GM18502 (cell line): ENCODE results near the gene RRAGD.

Experiments
- ATAC-seq: cut with Tn5 transposase; IDR thresholded peaks from one replicate; pipeline ENCODE4 v1.9.1; 2021; ENCODE audit warnings: mild to moderate bottlenecking; ENCODE audit not compliant: unreplicated experiment, poor library complexity

RRAGD gene

DNA sequence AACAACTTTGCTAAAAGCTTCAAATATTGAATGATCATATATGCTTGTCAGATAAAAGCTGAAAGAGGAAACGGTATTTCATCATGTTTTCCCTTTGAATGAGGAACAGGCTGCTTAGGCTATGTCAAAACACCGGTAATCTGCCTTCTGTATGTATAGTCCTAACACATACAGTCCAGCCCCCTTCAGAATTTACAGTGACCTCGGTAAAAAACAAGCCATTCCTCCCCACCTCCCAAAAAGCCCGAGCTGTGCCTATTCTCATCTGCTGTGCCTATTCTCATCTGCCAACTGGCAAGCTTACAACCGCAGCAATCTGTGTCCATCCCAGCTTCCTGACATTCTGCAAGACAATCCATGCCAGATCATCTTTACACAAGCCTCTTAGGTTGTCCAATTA, 32.8 kb downstream of the RRAGD start:
- ATAC-seq, result no peak

- no peak for ATAC-seq
Measured at GRCh38 chr6:89378628-89379027, 33.4 kb downstream of the RRAGD start.

DNA sequence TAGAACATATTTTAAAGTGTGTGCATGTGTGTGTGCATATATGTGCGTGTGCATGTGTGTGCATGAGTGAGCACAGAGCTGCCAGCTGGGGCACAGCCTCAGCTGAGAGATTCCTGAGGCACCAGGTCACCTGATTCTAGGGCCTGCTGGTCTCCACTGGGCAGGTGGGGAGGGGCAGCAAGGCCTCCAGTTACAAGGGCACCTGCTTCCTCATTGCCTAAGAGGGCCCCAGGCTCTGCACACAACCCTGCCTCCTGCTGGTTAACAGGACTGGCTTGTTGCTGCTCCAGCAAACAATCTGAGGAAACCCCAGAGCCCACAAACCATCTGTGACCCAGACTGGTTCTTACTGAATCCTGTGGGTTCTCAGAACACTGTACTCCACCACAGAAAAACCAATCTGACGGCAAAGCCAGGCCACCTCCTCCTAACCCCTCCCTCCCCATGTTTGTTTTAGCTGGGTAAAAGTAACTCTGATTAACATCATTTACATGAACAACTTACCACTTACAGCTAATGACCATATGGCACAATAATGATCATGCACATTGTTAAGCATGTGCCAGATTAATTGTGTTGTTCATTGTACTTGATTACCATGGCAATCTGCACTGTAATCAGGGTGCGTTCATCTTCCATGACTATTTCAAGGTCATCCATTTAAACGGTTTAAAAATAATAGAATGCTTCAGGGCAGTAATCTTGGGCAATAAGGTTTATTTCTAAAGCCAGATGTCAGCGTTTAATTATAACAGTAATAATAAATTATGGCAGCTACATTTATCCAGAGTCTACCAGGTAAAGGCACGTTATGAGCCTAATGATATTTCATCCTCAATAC, 36.4 kb downstream of the RRAGD start:
- ATAC-seq, result peak; percentile 85

GRCh38 chr6:89372506-89372901, 39.6 kb downstream of the RRAGD start:
- peak; percentile 47 for ATAC-seq

- peak; percentile 72 for ATAC-seq
Measured at GRCh38 chr6:89371849-89372505, 40.1 kb downstream of the RRAGD start.

DNA sequence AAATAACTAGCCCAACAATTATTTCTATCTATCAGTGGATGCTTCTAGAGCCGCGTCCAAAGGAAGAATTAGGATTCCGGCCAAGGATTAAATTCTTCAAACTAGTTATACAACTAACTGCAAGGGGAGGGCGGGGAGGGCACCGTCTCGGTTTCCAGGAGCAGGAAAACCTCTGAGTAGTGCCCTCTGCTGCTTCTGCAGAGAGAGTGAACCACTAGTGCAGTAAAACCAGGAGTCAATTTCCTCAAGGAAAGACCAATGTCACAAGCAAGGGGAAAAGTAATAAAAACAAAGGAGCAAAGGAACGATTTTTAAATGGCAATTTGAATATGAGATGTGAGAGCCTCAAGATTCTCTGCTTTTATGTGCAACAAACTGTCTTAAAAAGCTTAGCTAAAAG, 43.1 kb downstream of the RRAGD start:
- no peak for ATAC-seq

- no peak for ATAC-seq
Measured at GRCh38 chr6:89368107-89368506, 44.0 kb downstream of the RRAGD start.

GRCh38 chr6:89364586-89364985, 47.5 kb downstream of the RRAGD start:
- ATAC-seq, result no peak

DNA sequence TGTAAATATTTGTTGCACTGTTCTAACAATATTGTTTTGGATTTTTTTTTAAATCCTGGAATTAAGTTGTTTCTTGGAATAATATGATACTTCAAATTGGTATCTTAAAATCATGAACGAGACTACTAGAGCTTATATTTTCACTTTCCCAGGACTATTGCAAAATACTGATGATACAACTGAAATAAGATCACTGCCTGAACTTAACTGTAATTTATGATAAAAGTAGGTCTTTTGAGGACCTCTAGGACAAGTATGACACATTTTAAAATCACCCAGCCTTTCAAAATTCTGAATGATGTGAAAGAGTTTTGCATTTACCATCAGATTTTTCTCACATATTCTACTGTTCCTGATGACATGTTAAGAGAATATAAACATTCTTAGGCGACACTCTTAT, 50.9 kb downstream of the RRAGD start:
- ATAC-seq, result no peak

GRCh38 chr6:89360415-89360999, 51.6 kb downstream of the RRAGD start:
- ATAC-seq, result peak; percentile 61

DNA sequence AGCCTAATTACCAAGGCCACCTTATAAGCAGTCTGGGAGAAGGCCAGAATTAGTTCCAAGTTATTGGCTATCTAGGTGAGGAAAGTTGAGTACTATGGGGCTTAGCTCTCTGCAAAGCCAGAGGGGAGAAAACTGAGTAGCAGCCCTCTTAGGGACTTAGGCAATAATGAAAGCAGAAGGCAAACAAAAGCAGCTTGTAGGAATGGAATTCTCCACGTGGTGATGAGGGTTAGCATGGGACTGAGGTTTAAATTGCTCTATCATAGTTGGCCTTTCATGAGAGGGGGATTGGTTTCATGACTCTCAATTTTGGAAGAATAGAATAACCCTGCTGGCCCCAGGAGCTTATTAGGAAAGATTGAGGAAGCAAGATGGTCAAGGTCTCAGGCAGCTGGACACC, 52.5 kb downstream of the RRAGD start:
- no peak for ATAC-seq

GRCh38 chr6:89357390-89357789, 54.7 kb downstream of the RRAGD start:
- ATAC-seq, result peak; percentile 48

GRCh38 chr6:89356642-89357170, 55.4 kb downstream of the RRAGD start:
- no peak for ATAC-seq

DNA sequence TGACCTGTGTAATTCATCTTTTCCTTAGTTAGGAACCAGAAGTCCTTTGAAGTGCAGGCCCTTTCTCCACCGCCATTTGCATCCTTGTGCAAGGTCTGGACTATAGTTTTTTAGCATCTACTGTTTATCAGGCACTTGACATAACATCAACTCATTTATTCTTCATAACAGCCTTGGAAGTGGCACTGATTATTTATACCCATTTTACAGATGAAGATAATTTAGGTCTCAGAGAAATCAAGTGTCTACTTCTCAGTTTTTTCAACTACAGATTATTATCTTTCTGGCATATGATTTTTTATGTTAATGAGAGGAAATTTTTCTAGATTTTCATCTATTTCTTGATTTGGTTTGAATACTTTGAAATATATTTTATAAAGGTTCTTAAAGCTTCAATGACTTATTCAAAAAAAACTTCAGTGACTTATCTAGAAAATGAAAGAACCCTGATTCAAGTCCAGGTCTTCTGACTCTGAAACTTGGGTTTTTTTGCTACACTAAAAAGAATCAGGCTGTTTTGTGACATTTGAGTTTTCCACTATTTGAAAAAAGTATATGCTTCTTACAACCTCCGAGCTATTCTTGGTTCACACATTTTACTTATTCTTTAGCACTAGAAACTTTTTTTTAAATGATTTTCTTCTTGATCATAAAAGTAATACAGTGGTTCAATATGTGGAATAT, 56.4 kb downstream of the RRAGD start:
- no peak for ATAC-seq

DNA sequence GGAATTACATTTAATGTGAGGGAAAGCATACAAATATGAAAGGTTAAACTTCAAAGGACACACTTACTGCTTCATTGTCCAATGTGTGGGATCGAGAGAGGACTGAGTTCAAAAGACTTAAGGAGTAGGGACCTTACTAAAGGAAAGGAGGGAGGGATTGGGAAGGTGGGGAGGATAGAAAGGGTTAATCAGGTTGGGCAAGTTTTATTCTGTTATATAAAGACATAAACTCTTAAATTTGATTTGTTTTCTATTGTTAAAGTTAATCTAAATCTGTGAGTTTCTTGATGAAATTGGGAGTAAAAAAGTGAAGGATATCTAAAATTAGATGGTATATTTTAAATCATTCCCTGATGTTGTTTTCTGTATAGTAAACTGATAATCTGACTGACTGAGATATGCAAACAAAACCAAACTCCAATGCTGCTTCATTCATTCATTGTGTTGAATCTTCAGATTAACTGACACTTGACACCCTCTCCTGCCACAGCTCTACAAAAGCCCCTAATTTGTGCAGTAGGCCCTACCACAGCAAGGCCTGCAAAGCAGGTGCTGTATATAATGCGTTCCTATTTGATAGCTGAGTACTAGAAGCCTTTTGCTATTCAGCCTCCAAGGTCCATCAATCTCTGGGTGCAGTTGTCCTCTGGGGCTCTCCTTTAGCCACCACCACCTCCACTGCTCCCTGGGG, 58.2 kb downstream of the RRAGD start:
- peak; percentile 18 for ATAC-seq

DNA sequence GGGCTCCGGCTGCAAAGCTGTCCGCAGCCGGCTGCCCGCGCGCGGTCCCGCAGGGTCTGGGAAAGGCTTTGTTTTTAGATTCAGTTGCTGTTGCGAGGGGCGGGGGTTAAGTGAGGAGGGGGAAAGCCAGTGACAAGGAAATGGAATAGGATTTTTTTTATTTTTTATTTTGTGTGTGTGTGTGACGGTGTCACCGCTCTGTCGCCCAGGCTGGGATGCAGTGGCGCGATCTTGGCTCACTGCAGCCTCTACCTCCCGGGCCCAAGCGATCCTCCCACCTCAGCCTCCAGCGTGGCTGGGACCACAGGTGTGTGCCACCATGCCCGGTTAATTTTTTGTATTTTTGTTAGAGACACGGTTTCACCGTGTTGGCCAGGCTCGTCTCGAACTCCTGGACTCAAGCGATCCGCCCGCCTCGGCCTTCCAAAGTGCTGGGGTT, 58.9 kb downstream of the RRAGD start:
- no peak for ATAC-seq

DNA sequence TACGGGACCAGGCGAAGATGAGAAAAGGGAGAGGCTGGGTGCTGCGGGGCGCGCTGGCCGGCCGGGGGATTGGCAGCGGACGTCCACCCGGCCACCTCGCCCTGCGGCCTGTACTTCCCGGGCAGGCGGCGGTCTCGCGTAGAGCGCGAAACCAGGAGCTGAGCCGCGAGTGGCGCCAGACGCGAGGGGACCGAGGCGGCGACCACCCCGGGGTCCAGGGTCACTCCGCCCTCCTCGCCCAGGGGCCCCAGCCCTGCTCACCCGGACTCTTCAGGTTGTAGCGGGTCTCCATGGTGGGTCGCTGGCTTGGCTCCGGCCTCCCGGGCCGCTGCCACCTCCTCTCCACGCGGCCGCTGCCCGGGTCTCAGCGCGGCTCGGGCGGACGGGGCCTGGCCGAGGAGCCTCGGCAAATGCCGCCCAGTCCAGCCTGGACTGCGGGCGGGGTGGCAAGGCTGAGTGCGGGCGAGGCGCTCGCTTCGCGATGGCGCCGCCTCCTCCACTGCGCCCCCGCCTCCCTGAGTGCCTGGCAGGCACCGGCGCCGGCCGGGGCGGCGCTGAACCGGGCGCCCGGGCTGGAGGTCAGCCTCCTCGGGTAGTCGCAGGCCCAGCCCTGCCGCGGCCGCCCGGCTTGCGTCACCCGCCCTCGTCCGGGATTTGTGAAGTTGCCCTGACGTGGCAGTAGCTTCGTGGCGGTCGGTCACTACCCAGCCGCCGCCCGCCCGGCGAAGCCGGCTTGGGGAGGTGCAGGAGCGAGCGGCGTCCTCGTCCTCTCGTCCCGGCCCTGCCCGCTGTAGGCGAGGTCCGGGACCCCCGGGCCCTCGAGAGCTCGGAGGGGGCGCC, 59.6 kb downstream of the RRAGD start, which contains the start of gene UBE2J1:
Gene UBE2J1 (minus strand): TSS at position 445 of the 840 bp plus-strand sequence. CDS start 153 bp downstream, at position 292.
- peak; percentile 53 for ATAC-seq

DNA sequence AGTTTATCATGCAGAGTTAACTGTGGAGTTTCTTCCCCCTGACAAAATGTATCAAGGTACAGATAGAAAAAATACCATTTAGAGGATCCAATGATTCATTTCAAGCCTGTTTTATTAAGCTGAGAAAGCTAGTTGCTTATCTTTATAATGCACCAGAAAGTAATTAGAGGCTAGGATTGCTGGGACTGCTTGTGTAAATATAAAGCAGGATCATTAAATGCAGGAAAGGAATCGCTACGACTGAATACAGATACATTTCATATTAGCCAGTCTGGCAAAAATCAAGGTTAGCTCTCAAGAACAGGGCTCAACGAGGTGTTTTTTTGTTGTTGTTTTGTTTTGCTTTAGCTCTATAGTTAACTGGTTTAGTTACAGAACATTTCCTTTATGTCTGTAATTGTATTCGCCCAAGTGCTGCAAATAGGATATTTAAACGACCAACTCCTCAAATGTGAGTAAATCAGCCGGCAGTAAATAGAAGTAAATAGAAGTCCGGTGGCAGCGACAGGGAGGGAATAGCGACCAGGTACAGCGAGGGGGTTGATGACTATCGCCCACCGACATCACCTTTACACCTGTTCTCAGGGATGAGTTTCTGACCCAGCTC, 60.3 kb downstream of the RRAGD start:
- no peak for ATAC-seq
